SW 1271 (cell line): Measurements from ENCODE around the gene MKRN1.
"Not testable (repeated sequence)": the region's sequence is repeated elsewhere in the genome, so short reads cannot be mapped to it uniquely, and the experiment has no call there.

Experiments used
- DNase-seq, 2 experiments: peaks; one replicate each; lab custom pipeline; 2025; lab: John Stamatoyannopoulos, UW

The MKRN1 gene

GRCh38 chr7:140439359-140439758 lies 39.9 kb downstream of the MKRN1 start:
- DNase-seq, result no peak

- DNase-seq, result no peak
These were observed 43.9 kb downstream of the MKRN1 start for GRCh38 chr7:140435252-140435895.

GRCh38 chr7:140433396-140433795 lies 45.9 kb downstream of the MKRN1 start:
- no peak for DNase-seq

- no peak for DNase-seq
These were observed 53.2 kb downstream of the MKRN1 start for GRCh38 chr7:140426130-140426529.

GRCh38 chr7:140425718-140426117 lies 53.6 kb downstream of the MKRN1 start:
- no peak for DNase-seq

GRCh38 chr7:140423501-140423900 lies 55.8 kb downstream of the MKRN1 start:
- no peak for DNase-seq

- no peak for DNase-seq
These were observed 57.8 kb downstream of the MKRN1 start for GRCh38 chr7:140421521-140421920.

GRCh38 chr7:140418653-140419052 lies 60.7 kb downstream of the MKRN1 start:
- no peak for DNase-seq

- not testable (repeated sequence) for DNase-seq
These were observed 61.2 kb downstream of the MKRN1 start for GRCh38 chr7:140418156-140418472.

GRCh38 chr7:140417456-140418155 lies 61.7 kb downstream of the MKRN1 start:
- no peak for DNase-seq

GRCh38 chr7:140416560-140416959 lies 62.7 kb downstream of the MKRN1 start:
- no peak for DNase-seq

- not testable (repeated sequence) for DNase-seq
These were observed 63.5 kb downstream of the MKRN1 start for GRCh38 chr7:140415816-140416215.

GRCh38 chr7:140415361-140415760 lies 63.9 kb downstream of the MKRN1 start:
- no peak for DNase-seq

GRCh38 chr7:140404565-140405065 lies 74.7 kb downstream of the MKRN1 start:
- no peak for DNase-seq

GRCh38 chr7:140403878-140404564 lies 75.3 kb downstream of the MKRN1 start, which contains the start of gene RAB19:
RAB19 (plus strand) TSS chr7:140404058; CDS start chr7:140407647, 3,589 bp downstream.
- no peak for DNase-seq
